ENCODE measurements around the gene ZBTB16.

The ZBTB16 gene

DNA sequence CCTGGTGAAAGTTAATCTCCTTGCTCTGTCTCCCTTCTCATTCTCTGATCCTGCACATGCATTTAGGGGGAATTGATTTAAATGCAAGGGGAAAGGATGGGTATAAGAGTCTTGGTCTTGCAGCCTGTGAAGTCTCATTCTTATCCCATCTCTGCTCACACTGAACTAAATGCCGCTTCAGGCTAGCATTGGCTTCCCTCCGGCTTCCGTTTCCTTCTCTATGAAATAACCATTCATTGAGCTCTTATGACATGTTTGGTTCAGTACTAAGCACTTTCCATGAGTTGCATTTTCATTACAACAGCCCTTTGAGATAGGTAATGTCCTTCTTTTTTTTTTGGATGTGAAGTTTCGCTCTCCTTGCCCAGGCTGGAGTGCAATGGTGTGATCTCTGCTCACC is 5.6 kb downstream of the ZBTB16 start:
- H3K27ac Mint-ChIP-seq: no peak overlapping the region
- peaks cover 4% of the 10 kb centered on the region for H3K4me1 Mint-ChIP-seq (ENCODE audit: low read depth)
- peaks cover 9% of the 10 kb centered on the region for H3K27me3 Mint-ChIP-seq
- peak overlapping the region; percentile 27 for H3K4me3 Mint-ChIP-seq
- no peaks in the 10 kb centered on the region for H3K9me3 Mint-ChIP-seq
- H3K36me3 Mint-ChIP-seq (ENCODE audit: low read depth): peaks cover 4% of the 10 kb centered on the region

DNA sequence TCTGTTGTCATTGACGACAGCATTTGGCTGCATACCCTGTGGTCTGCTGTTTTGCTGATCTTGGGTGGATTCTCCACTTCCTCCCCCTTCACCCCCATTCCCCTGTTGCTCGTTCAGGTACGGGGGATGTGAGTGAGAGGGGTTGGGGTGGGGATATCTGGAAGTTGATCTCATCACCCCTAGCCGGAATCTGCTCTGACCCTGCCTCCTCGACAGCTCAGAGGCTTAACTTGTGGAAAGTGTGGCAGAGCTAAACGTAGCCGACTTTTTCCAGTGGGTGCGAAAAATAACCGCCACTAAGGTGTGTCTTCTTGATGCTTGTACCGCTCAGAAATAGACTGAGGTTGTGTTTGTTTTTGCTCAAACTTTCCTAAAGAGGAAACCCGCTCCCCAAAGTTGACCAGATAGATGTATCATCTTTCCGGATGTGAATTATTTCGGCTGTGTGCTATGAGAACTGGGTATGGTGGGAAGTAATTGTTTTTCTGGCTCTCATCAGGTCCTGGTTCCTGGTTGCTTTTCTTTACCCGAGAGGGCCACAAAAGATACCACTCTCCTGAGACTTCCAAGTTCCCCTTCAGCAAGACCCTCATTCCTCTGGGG is 6.6 kb downstream of the ZBTB16 start:
- H3K4me3 Mint-ChIP-seq: peak overlapping the region; percentile 35
- H3K9me3 Mint-ChIP-seq: no peaks in the 10 kb centered on the region
- H3K36me3 Mint-ChIP-seq (ENCODE audit: low read depth): peaks cover 4% of the 10 kb centered on the region
- peaks cover 4% of the 10 kb centered on the region for H3K4me1 Mint-ChIP-seq (ENCODE audit: low read depth)
- H3K27ac Mint-ChIP-seq: peak overlapping the region; percentile 42
- H3K27me3 Mint-ChIP-seq: peaks cover 8% of the 10 kb centered on the region

DNA sequence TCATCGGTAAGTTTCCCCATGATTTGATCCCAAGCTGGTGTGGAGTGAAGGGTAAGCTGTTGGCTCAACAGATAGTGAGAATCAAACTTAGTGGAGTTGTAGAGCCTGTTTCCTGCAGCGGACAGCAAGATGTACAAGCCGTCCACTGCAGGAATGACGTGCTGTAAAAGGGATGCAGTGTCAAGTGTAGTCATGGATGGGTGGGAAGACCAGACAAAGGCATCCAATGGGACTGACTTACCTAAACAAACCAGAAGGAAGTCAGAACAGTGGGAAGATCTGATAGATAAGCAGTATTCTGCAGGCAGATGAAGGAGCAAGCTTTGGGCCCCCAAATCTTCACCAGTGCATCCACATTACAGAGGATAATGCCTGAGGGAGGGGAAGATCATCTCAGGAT is 8.8 kb downstream of the ZBTB16 start:
- Mint-ChIP-seq H3K27me3 (no peaks in the 10 kb centered on the region), H3K4me3 (peak overlapping the region; percentile 28), H3K9me3 (no peaks in the 10 kb centered on the region), H3K4me1 (ENCODE audit: low read depth) (peaks cover 18% of the 10 kb centered on the region), H3K27ac (no peak overlapping the region), H3K36me3 (ENCODE audit: low read depth) (peaks cover 4% of the 10 kb centered on the region)

DNA sequence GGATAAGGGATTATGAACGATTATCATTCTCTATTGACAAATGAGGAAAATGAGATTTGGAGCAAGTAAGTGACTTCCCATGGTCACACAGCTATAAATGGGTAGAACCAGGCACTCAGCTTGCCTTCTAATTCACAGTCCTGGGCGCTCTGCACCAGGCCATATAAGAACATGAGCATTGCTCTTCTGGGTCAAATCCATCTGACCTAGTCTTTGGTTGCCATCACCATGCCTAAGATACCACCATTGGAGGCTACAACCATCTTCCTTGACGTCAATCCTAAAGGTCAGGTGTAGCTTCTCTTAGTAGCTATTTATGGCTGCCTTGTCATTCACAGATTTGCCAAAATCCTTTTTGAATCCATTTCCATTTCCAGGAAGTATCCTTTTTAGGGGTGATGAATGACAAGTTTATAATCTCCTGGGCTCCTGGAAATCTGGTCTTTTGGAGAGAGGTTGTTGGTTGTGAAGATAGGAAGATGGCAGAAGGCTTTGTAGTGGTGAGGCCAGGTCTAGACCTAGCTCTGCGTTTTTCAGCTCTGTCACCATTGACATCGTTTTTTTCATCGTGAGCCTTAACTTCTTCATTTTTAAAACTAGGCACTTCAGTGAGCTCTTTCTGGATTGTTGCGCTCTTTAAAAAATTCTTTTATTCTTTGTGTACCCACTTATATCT is 11.1 kb downstream of the ZBTB16 start:
- no peaks in the 10 kb centered on the region for H3K9me3 Mint-ChIP-seq
- no peaks in the 10 kb centered on the region for H3K27me3 Mint-ChIP-seq
- no peak overlapping the region for H3K27ac Mint-ChIP-seq
- H3K4me3 Mint-ChIP-seq: no peak overlapping the region
- H3K36me3 Mint-ChIP-seq (ENCODE audit: low read depth): peaks cover 4% of the 10 kb centered on the region
- H3K4me1 Mint-ChIP-seq (ENCODE audit: low read depth): peaks cover 37% of the 10 kb centered on the region

DNA sequence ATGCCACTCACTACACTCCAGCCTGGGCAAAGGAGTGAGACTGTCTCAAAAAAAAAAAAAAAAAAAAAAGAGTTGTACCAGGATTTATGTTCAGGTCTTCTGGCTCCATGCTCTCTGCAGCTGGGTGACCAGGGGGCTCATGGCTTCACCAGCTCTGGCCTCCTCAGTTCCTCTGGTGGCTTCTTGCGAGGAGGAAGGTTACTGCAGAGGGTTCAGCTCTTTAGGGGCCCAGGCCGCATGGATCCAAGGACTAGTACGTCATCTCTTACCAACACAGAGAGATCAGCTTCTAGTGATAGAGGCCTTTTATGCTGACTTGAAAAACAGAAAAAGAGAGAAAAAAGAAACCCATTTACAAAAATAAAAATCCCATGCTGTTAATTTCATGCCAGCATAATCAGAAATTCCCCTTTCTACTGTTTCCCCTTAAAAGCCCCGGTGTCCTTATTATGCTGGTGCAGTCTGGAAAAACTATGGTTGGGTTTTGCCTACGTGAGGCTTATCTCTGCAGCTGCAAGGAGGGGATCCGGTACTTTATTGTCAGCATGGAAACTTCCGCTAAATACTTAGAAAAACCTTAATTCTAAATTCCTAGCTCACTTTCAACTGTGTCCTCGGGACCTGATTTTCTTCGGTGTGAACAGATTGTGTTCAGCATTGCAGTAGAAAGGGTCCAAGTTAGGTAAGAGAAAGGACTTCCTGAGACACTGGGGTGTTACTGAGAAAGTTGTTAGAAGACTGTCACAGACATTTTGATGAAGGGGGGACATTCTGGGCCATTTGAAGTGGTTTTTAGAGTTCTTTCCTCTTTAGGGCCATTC is 13.7 kb downstream of the ZBTB16 start:
- H3K9me3 Mint-ChIP-seq: no peaks in the 10 kb centered on the region
- peak overlapping the region; percentile 1 for H3K4me3 Mint-ChIP-seq
- H3K27me3 Mint-ChIP-seq: no peaks in the 10 kb centered on the region
- H3K36me3 Mint-ChIP-seq (ENCODE audit: low read depth): peaks cover 2% of the 10 kb centered on the region
- H3K27ac Mint-ChIP-seq: peak overlapping the region; percentile 89
- peaks cover 58% of the 10 kb centered on the region for H3K4me1 Mint-ChIP-seq (ENCODE audit: low read depth)

DNA sequence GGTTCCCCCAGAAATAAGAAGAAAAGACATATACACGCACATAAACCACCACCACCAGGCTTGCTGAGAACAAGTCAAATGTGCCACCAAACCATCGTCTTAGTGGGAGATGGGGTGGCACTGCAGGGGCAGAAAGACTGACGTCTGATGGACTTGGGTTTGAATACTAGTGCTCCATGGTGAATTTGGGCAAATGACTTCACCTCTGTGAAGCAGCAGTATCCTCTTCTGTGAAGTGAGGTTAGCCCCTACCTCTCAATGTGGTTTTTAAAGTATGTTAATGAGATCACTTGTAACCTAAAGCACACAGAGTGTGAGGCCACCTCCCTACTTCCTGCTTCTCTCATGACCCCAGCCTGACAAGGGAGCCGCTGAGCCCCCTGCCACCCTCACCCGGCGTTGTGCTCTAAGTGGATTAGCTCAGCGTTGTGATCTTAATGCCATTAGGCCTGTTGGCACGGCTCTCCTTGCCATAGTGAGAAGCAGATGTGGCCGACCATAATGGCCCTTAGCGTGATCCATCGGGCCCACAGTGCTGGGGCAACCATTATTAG is 14.4 kb downstream of the ZBTB16 start:
- Mint-ChIP-seq H3K36me3 (ENCODE audit: low read depth) (no peaks in the 10 kb centered on the region), H3K4me3 (peak overlapping the region; percentile 47), H3K9me3 (no peaks in the 10 kb centered on the region), H3K27ac (peak overlapping the region; percentile 89), H3K4me1 (ENCODE audit: low read depth) (peaks cover 64% of the 10 kb centered on the region), H3K27me3 (no peaks in the 10 kb centered on the region)

DNA sequence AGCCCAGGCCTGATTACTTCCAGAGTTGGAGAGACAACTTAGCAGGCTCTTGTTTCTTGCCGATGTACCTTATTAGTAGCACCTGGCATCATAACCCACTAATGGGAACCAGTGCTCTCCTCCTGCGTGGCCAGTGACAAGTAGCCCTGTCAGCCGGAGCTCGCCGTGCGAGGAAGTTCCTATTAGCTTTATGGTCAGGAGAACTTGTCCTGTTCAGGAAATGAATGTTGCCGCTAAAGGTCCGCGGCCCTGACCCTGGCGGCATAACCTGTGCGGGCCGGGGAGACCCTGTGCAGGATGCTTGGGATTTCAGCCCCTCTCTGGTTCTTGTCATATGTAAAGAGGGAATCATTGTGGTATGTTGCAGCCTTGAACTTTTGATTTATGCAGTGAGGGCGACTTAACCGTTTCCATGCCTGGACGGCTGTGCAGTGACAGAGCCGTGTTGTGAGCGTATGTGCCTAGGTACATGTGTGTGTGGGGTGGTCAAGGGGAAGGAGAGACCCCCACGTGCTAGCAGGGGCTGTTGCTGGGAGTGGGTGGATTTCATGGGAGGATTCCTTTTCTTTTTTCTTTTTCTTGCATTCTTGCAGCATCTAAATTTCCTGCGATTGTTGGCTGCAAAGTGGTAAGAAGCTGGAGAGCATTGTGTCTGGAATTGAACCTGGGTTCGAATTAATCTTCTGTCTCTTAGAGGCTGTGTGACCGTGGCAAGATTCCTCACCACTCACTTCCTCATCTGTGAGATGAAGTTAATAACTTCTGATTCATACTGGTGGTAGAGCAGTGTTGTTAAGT is 15.2 kb downstream of the ZBTB16 start:
- Mint-ChIP-seq H3K9me3 (no peaks in the 10 kb centered on the region), H3K4me1 (ENCODE audit: low read depth) (peaks cover 72% of the 10 kb centered on the region), H3K4me3 (no peak overlapping the region), H3K36me3 (ENCODE audit: low read depth) (no peaks in the 10 kb centered on the region), H3K27ac (peak overlapping the region; percentile 34), H3K27me3 (no peaks in the 10 kb centered on the region)

DNA sequence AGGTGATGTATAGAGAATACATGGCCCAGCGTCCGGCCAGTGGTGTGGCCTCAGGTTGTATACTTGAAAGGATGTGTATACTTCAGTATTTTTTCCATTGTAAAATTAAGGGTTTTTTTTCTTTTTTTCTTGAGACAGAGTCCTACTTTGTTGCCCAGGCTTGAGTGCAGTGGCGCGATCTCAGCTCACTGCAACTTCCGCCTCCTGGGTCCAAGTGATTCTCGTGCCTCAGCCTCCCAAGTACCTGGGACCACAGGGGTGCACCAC is 15.8 kb downstream of the ZBTB16 start:
- Mint-ChIP-seq H3K27ac (no peak overlapping the region), H3K4me3 (no peak overlapping the region), H3K4me1 (ENCODE audit: low read depth) (peaks cover 77% of the 10 kb centered on the region), H3K9me3 (no peaks in the 10 kb centered on the region), H3K27me3 (no peaks in the 10 kb centered on the region), H3K36me3 (ENCODE audit: low read depth) (no peaks in the 10 kb centered on the region)

DNA sequence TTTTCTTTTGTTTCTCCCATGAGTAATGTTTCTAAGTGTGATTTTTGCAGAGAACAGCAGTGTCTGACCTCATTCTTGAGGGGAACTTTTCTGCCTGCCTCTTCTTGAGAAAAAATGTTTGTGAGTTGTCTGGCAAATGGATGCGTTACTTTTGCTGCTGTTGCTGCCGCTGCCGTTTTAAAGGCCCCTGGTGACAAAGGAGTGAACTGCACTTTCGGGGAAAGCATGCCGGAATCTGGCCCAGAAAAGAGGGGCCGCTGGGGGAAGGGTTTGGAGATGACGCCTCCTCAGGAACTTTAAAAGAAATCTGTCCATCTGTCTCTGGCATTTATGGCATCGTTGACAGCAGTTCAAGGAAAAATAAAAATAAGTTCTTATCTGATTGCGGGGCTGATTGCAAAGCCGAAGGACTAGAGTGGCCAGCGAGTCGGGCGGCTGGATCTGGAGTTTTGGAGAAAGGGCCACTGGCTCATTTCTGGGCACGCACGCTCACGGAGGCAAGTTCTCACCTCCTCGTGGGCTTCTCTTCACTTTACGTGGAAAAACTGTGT is 16.5 kb downstream of the ZBTB16 start:
- H3K4me1 Mint-ChIP-seq (ENCODE audit: low read depth): peaks cover 83% of the 10 kb centered on the region
- no peaks in the 10 kb centered on the region for H3K27me3 Mint-ChIP-seq
- H3K27ac Mint-ChIP-seq: peak overlapping the region; percentile 54
- no peaks in the 10 kb centered on the region for H3K9me3 Mint-ChIP-seq
- peak overlapping the region; percentile 35 for H3K4me3 Mint-ChIP-seq
- no peaks in the 10 kb centered on the region for H3K36me3 Mint-ChIP-seq (ENCODE audit: low read depth)

DNA sequence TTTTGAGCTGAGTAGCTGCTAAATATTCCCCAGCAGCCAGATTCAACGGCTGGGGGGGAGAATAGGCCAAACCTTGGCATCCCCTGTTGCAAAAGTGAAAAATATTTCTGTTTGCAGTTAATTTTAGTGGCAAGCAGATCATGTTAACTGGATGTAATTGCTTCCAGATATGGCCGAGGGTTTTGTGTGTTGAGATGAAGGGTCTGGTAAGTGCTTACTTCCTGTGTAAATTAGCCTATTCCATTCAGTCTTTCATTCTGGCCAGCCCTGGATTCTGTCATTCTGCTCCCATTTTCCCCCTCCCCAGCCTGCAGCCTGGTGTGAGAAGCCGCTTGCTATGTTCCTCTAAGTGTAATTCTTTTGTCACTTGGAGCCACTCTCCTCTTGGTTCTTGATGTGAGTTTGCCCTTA is 17.4 kb downstream of the ZBTB16 start:
- Mint-ChIP-seq H3K27ac (peak overlapping the region; percentile 64), H3K4me1 (ENCODE audit: low read depth) (peaks cover 85% of the 10 kb centered on the region), H3K4me3 (peak overlapping the region; percentile 59), H3K36me3 (ENCODE audit: low read depth) (no peaks in the 10 kb centered on the region), H3K9me3 (no peaks in the 10 kb centered on the region), H3K27me3 (no peaks in the 10 kb centered on the region)

DNA sequence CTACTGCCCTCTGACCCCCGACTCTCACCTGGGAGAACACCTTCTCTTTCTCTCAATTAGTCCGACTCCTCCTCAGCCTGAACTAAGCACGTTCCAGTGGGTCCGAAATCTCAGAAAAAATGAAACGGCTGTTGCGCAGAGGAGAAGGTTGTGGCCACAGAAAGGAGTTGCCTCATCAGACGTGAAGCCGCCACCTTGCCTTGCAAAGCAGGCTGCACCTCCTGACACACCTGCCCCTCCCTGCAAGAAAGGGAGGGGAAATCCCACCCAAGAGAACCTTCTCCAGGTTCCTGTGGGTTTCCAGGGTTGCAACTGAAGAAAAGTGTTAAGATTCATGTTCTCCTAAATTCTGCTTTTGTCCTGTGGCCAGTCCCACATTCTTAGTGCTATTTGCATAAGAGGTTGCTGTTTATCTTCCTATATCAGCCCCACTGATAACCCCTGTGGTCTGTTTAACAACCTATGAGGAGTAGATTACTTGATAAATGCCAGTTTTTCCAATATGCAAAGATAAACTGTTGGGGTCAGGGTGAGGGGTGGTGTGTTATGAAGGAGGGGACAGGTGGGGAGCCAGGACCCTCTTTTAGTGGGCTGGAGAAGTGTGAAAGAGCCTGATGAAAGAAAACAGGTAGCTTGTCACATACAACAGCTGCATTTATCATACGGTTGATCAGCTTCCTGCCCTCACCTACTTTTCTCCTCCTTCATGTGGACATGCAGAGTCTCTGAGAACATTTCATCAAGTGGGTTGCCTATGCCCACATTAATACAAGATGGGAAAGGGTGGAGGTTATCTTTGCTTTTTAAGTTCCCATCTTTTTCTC is 18.2 kb downstream of the ZBTB16 start:
- no peaks in the 10 kb centered on the region for H3K36me3 Mint-ChIP-seq (ENCODE audit: low read depth)
- peaks cover 79% of the 10 kb centered on the region for H3K4me1 Mint-ChIP-seq (ENCODE audit: low read depth)
- peak overlapping the region; percentile 64 for H3K27ac Mint-ChIP-seq
- peak overlapping the region; percentile 59 for H3K4me3 Mint-ChIP-seq
- H3K9me3 Mint-ChIP-seq: no peaks in the 10 kb centered on the region
- peaks cover 4% of the 10 kb centered on the region for H3K27me3 Mint-ChIP-seq

DNA sequence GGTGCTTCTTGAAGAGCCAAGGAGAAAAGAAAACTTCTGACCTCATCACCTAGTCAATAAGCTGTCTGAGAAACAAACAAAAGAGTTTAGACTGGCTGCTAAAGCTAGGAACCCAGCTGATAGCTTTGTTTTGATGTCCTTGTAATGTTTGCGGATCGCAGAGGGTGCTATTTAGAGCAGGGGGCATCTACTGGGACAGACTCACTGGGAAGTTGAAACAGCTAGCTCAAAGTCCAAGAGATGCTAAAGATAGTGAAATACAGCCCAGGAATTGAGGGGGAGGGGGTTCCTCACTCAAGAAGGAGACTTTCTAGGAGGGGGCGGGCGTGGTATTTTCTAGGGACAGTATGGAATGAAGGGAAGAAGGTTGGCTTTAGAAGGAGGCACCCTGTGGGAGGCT is 18.9 kb downstream of the ZBTB16 start:
- H3K36me3 Mint-ChIP-seq (ENCODE audit: low read depth): no peaks in the 10 kb centered on the region
- no peaks in the 10 kb centered on the region for H3K9me3 Mint-ChIP-seq
- peaks cover 4% of the 10 kb centered on the region for H3K27me3 Mint-ChIP-seq
- H3K27ac Mint-ChIP-seq: no peak overlapping the region
- peaks cover 77% of the 10 kb centered on the region for H3K4me1 Mint-ChIP-seq (ENCODE audit: low read depth)
- H3K4me3 Mint-ChIP-seq: no peak overlapping the region

DNA sequence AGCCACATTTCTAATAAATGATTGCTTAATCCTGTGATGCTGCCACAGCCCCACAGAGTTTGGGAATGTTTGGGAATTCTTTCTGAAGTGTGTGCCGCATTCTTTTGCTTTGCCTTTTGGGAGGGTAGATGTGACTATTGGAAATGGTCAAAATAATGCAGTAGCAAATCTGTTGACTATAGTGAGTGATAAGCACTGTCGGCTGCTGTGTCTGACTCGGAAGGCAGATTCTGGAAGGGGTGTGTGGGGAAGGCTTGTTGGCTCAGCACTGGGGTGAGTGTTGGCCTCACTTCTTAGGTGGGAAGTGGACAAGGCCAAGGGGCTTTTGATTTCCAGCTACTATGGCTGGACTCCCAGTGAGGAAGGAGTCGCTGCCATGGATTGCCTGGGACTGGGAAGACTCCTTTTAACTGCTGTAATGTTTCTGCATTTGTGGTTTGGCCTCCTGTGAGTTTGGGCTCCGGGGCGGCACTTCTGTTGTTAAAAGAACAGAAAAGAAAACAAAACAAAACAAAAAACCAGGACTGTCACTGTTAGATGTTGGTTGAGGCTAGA is 20.1 kb downstream of the ZBTB16 start:
- Mint-ChIP-seq H3K36me3 (ENCODE audit: low read depth) (no peaks in the 10 kb centered on the region), H3K27ac (no peak overlapping the region), H3K4me1 (ENCODE audit: low read depth) (peaks cover 74% of the 10 kb centered on the region), H3K4me3 (no peak overlapping the region), H3K27me3 (peaks cover 7% of the 10 kb centered on the region), H3K9me3 (no peaks in the 10 kb centered on the region)

Data from stimulated activated naive CD8-positive, alpha-beta T cell treated with anti-CD3 and anti-CD28 coated beads, Interleukin-15, Interleukin-2, amounts not matched to agents 100 ng/mL and 50 ng/mL, for 24 hours (primary cell).